SK-N-SH (cell line): ENCODE data around the gene EXOC6. TPM values are rescaled to one million over a fixed set of nuclear protein-coding genes. Genes with fewer than 3 reads are reported as not detected.

Experiments
- CTCF ChIA-PET: fragments of 300-600, 350-600 bp; formaldehyde crosslinking; extraction: SDS; loops from one replicate; lab custom pipeline; 2021; lab: Yijun Ruan, JAX
- POLR2A ChIA-PET: fragments of 350-600 bp; sonication (Branson Sonifier 250); formaldehyde crosslinking; extraction: SDS; loops from one replicate; lab custom pipeline; 2020; ENCODE audit warnings: antibody characterized with exemption, inconsistent platforms; lab: Yijun Ruan, JAX
- DNase-seq: peaks from one replicate; pipeline ENCODE4 v3.0.0; 2012
- H2AFZ ChIP-seq: fragments of 200-600 bp; sonication (generic); 2 replicates; pipeline ENCODE4 v1.8.1; 2016; ENCODE audit warnings: antibody characterized with exemption, mild to moderate bottlenecking, low read depth
- H3F3A ChIP-seq: fragments of 200-600 bp; sonication (generic); replicated peaks from 2 replicates; pipeline ENCODE3; 2016; ENCODE audit warnings: antibody characterized with exemption, mild to moderate bottlenecking; ENCODE audit not compliant: insufficient read depth
- H3K27ac ChIP-seq, 2 experiments: fragments of 200-500 bp in 1 of 2; fragments of 200-600 bp in 1 of 2; sonication (Bioruptor generic) in 1 of 2; sonication (generic), shearing (Covaris generic) in 1 of 2; 2 replicates each; pipeline versions ENCODE4 v1.5.1 to v1.6.1; 2014 to 2016; ENCODE audit warnings: low read depth in 2 of 2, inconsistent platforms in 1 of 2, low read length in 1 of 2, mild to moderate bottlenecking in 1 of 2, mixed read lengths in 1 of 2
- H3K27me3 ChIP-seq: fragments of 200-600 bp; sonication (generic), shearing (Covaris generic); 2 replicates; pipeline ENCODE4 v1.6.1; 2016; ENCODE audit warnings: mixed run types; ENCODE audit not compliant: insufficient read depth
- H3K36me3 ChIP-seq, 2 experiments: fragments of 200-500 bp in 1 of 2; fragments of 200-600 bp in 1 of 2; sonication (Bioruptor generic) in 1 of 2; sonication (generic) in 1 of 2; replicated peaks in 1 of 2; 2 replicates each; pipeline versions ENCODE3 to v1.5.1; 2014 to 2016; ENCODE audit warnings: low read length in 1 of 2, mild to moderate bottlenecking in 1 of 2; ENCODE audit not compliant: insufficient read depth in 2 of 2, control insufficient read depth in 1 of 2
- H3K4me1 ChIP-seq, 2 experiments: fragments of 200-500 bp in 1 of 2; fragments of 200-600 bp in 1 of 2; sonication (Bioruptor generic) in 1 of 2; sonication (generic), shearing (Covaris generic) in 1 of 2; 2 replicates each; pipeline versions ENCODE4 v1.5.1 to v1.6.1; 2014 to 2016; ENCODE audit warnings: low read depth in 1 of 2, low read length in 1 of 2, mixed run types in 1 of 2; ENCODE audit not compliant: insufficient read depth in 2 of 2, control insufficient read depth in 1 of 2
- H3K4me2 ChIP-seq: fragments of 200-600 bp; sonication (generic), shearing (Covaris generic); 2 replicates; pipeline ENCODE4 v1.6.1; 2017; ENCODE audit warnings: mixed run types
- H3K4me3 ChIP-seq, 2 experiments: fragments of 200-500 bp in 1 of 2; fragments of 200-600 bp in 1 of 2; sonication (Bioruptor generic) in 1 of 2; sonication (generic), shearing (Covaris generic) in 1 of 2; 2 replicates each; pipeline versions ENCODE4 v1.5.1 to v1.8.1; 2014 to 2016; ENCODE audit warnings: low read depth in 2 of 2, inconsistent platforms in 1 of 2, low read length in 1 of 2, mild to moderate bottlenecking in 1 of 2, mixed read lengths in 1 of 2, moderate library complexity in 1 of 2
- H3K79me2 ChIP-seq: fragments of 200-600 bp; sonication (generic); 2 replicates; pipeline ENCODE4 v1.8.1; 2017; ENCODE audit warnings: mild to moderate bottlenecking; ENCODE audit not compliant: insufficient read depth
- H3K9ac ChIP-seq: fragments of 200-600 bp; sonication (generic); 2 replicates; pipeline ENCODE4 v1.6.1; 2017; ENCODE audit warnings: mixed run types
- H3K9me2 ChIP-seq: fragments of 200-600 bp; sonication (generic); 2 replicates; pipeline ENCODE4 v1.6.1; 2017; ENCODE audit warnings: mixed run types
- H3K9me3 ChIP-seq: fragments of 200-600 bp; sonication (generic); 2 replicates; pipeline ENCODE4 v1.6.1; 2017; ENCODE audit warnings: mixed run types, mild to moderate bottlenecking, moderate library complexity
- H4K20me1 ChIP-seq: fragments of 200-600 bp; sonication (generic); 2 replicates; pipeline ENCODE4 v1.6.1; 2017; ENCODE audit warnings: mild to moderate bottlenecking, mixed run types; ENCODE audit not compliant: insufficient read depth
- CHD2 ChIP-seq: fragments of 150-350 bp; IDR thresholded peaks from 2 replicates; pipeline ENCODE4 v1.6.1; 2018; ENCODE audit warnings: low read length; ENCODE audit not compliant: partially characterized antibody
- CTCF ChIP-seq: fragments of 200-600 bp; sonication (generic); IDR thresholded peaks from 2 replicates; pipeline ENCODE4 v1.6.1; 2017; ENCODE audit warnings: antibody characterized with exemption, mild to moderate bottlenecking, moderate library complexity
- ELF1 ChIP-seq: IDR thresholded peaks from 2 replicates; pipeline ENCODE4 v1.4.0; 2012
- EP300 ChIP-seq, 2 experiments: IDR thresholded peaks; 2 replicates each; pipeline versions ENCODE4 v1.4.0 to v1.6.1; 2012; ENCODE audit warnings: borderline replicate concordance in 1 of 2, low read depth in 1 of 2, low read length in 1 of 2
- FOXJ3 ChIP-seq: sonication (generic); formaldehyde crosslinking; IDR thresholded peaks from 2 replicates; pipeline ENCODE4 v1.5.1; 2020; ENCODE audit warnings: mild to moderate bottlenecking, missing genetic modification reagents
- JUND ChIP-seq: IDR thresholded peaks from 2 replicates; pipeline ENCODE4 v1.4.0; 2012
- NRF1 ChIP-seq: IDR thresholded peaks from 2 replicates; pipeline ENCODE4 v1.6.1; 2012; ENCODE audit warnings: low read depth, mild to moderate bottlenecking, low read length
- POLR2AphosphoS5 ChIP-seq: IDR thresholded peaks from 2 replicates; pipeline ENCODE4 v1.6.1; 2012; ENCODE audit warnings: low read depth, low read length
- SMC3 ChIP-seq: IDR thresholded peaks from 2 replicates; pipeline ENCODE4 v1.6.1; 2012; ENCODE audit warnings: low read depth, low read length, improper control_type of control experiment
- WGBS: methylation state at CpG from one replicate; pipeline ENCODE4 v1.1.6; 2017; ENCODE audit warnings: low lambda C conversion rate; 5-methylcytosine and 5-hydroxymethylcytosine counted together
- polyA plus RNA-seq, 3 experiments: library from polyadenylated mRNA; depleted of rRNA; stranded (reverse); fragments of >200 nt; gene quantifications; 2 replicates each; pipeline ENCODE4 v1.2.3, GENCODE V29; 2012

Gene EXOC6
- polyA plus RNA-seq, 1 of the 3 experiments (the other 2 are of a cell fraction), result 2.3 TPM

- H3K9me2 ChIP-seq, result no peaks in the 10 kb centered on the region
- H3K27ac ChIP-seq, result no peak overlapping the region
- H3F3A ChIP-seq, result no peaks in the 10 kb centered on the region
- no peak overlapping the region for H3K4me3 ChIP-seq
- 82% methylated on average over 7 of the region's 12 CpGs for whole genome bisulfite sequencing
- H3K9me3 ChIP-seq, result no peaks in the 10 kb centered on the region
- no peak overlapping the region for H3K4me2 ChIP-seq
- ChIA-PET CTCF (interaction anchor here (1.1 to 8.4 kb wide), 8 partner anchors 13 to 417 kb away, joined by 3 to 69 read pairs (median 6); partner anchors contain the start of gene MYOF), POLR2A (no interaction called here)
- TF ChIP-seq CHD2, result no peak
- TF ChIP-seq POLR2AphosphoS5, result no peak
- no peaks in the 10 kb centered on the region for H3K79me2 ChIP-seq
- no peak overlapping the region for H2AFZ ChIP-seq
- no peaks in the 10 kb centered on the region for H4K20me1 ChIP-seq
- peaks cover 40% of the 10 kb centered on the region for H3K27me3 ChIP-seq
- DNase-seq, result peak; percentile 22
- peaks cover 0 to 11% of the 10 kb centered on the region in 2 experiments; a peak in 1 of 4 replicates for H3K4me1 ChIP-seq
- H3K36me3 ChIP-seq, result no peaks in the 10 kb centered on the region
- H3K9ac ChIP-seq, result no peak overlapping the region
Observed at GRCh38 chr10:93064874-93065660, 216.7 kb downstream of the EXOC6 start.

- H3K79me2 ChIP-seq, result no peaks in the 10 kb centered on the region
- peak; percentile 76 for DNase-seq
- no peaks in the 10 kb centered on the region for H4K20me1 ChIP-seq
- ChIA-PET CTCF (interaction anchor here (0.6 to 8.4 kb wide), 10 partner anchors 12 to 439 kb away, joined by 3 to 69 read pairs (median 6); partner anchors contain the start of gene MYOF), POLR2A (no interaction called here)
- TF ChIP-seq SMC3 (peak; percentile 14; the same call in 1 of the 2 replicates), NRF1 (0 out of 2 replicates have a peak, but pooled peaks have one; percentile 30), FOXJ3 (CRISPR knock-in tag) (no peak), EP300 (IDR thresholded peaks at IDR 0.05; ENCODE audit: borderline replicate concordance in 1 of 2, low read depth in 1 of 2, low read length in 1 of 2) (no peak), JUND (no peak), ELF1 (no peak), CTCF (no peak), POLR2AphosphoS5 (no peak)
- H3K36me3 ChIP-seq, result no peaks in the 10 kb centered on the region
- H3K9me3 ChIP-seq, result no peaks in the 10 kb centered on the region
- H2AFZ ChIP-seq, result no peak overlapping the region
- H3K27ac ChIP-seq, result no peak overlapping the region
- H3K4me1 ChIP-seq, result peaks cover 0 to 11% of the 10 kb centered on the region in 2 experiments; a peak in 1 of 4 replicates
- no peaks in the 10 kb centered on the region for H3K9me2 ChIP-seq
- H3F3A ChIP-seq, result no peaks in the 10 kb centered on the region
- H3K4me3 ChIP-seq, result peak overlapping the region in 1 of 2 experiments; percentile 34; a peak in 3 of 4 replicates
- WGBS, result 33% methylated on average over 20 of the region's 81 CpGs
- no peak overlapping the region; the same call in 1 of the 2 replicates for H3K4me2 ChIP-seq
- no peak overlapping the region for H3K9ac ChIP-seq
- H3K27me3 ChIP-seq, result peaks cover 40% of the 10 kb centered on the region
Observed at GRCh38 chr10:93065675-93066543, 217.6 kb downstream of the EXOC6 start.
